GOT3 (cell line): Measurements from ENCODE around the gene PIP5K1B.

ENCODE experiments used
- DNase-seq: peaks from one replicate; lab custom pipeline; 2025; ENCODE audit warnings: mixed read lengths; lab: John Stamatoyannopoulos, UW

PIP5K1B gene

DNA sequence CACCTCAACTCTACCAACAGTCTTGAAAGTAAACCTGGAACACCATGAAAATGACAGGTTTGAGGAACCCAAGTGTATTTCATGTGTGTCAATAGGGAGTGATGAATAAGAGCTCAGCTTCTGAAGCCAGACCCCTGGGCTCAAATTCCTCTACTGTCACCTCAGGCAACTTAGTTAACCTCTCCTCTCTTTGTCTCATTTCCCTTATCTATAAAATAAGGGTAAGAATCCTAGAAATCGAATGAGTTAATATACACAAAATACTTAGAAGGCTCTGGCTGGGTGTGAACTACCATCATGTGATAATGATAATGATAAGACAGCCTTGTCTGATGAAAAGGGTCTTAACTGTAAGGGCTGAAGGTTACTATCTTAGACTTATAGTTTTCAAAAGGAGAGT is 66.3 kb downstream of the PIP5K1B start:
- DNase-seq, result no peak

DNA sequence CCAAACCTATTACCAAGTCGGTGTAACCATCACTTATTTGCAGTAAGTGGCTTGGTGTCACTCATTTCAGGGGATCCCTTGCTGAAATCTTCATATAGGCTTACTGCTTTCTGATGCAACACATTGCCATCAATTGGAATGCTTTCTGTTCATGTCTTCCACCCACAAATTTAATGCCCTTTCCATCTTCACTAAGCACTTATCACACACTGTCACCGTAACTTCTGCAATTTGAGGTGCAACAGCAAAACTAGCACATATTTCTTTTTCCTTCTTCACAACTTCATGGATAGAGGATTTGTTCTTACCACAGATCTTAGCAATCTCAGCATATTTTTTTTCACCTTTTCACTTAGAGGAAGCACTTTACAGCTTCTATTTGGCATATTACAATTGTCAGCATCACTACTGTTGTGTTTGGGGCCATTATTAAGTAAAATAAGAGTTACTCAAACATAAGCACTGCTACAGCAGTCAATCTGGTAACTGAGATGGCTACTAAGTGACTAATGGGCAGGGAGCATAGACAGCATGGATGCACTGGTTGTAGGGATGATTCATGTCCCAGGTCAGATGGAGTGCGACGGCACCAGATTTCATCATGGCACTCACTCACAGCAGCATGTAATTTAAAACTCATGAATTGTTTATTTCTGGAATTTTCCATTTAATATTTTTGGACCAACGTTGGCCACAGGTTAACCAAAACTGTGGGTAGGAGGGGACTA is 70.1 kb downstream of the PIP5K1B start:
- DNase-seq, result no peak

DNA sequence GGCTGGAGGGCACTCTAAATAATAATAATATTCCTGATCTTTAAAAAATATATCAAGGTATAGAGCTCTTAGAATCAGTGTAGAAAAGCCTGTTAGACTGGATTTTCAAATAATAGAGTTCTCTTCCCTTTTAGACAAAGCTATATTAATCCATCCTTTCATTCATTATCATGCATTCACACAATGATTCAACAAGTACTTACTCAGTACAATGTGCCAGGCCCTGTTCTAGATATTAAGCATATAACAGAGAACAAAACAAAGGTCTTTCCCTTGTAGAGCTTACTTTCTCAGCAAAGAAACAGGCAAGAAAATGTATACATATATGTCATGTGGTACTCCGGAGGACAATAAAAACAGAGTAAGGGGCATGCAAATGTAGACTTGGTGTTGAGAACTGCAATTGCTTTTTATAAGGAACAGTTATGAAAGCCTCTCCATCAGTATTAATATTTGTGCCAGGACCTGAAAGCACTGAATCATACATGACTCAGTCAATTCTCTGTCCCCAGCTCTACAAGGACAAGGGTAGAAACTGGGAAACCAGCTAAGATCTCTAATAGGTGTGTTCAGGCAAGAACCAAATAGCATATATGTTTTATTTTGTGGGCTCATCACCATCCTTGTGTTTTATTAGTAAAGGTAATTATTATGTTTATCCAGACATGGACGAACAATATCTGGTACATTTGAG is 72.2 kb downstream of the PIP5K1B start:
- DNase-seq, result no peak

DNA sequence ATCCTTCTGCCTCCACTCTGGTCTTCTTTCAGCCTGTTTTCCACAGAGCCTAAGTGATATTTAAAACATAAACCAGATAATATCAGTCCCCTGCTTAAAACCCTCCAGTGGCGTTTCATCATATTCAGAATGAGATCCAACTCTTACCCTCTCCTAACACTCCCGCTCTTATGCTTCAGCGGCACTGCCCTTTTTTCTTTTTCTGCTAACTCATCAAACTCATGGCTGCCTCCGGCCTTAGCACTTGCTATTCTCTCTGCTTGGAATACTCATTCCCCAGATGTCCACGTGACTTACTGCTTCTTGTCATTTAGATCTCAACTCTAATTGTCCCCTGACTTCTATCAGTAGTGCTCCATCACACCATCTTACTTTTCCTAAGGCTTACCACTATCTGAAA is 73.6 kb downstream of the PIP5K1B start:
- no peak for DNase-seq

DNA sequence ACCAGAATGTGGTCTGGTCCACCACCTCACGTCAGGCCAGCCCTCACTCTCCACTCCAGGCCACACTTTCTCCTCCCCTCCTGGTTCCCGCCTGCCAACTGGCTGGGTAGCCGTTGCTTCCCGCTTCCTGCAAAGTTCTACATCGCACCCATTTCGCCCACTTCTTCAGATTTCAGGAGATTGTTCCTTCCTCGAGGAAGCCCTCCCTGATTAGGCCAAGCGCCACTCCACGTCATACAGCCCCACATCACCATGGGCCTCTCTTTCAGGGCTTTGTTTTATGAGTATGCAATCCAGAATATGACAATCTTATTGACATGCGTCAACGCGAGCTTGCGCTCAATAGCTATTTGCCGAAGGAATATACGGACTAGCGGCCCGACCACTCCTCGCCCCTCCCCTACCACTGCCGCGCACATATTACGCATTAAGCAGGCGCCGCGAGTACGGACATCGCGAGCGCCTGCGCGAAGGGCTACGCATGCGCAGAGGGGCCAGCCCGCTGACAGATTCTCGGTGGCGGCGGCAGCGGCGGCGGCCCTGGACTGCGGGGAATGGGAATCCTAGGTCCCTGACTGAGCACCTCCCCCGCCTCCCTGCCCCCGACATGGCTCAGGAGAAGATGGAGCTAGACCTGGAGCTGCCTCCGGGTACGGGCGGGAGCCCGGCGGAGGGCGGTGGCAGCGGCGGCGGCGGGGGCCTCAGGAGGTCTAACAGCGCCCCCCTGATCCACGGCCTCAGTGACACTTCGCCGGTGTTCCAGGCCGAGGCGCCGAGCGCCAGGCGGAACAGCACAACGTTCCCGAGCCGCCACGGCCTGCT is 74.7 kb downstream of the PIP5K1B start:
- peak; percentile 68 for DNase-seq

DNA sequence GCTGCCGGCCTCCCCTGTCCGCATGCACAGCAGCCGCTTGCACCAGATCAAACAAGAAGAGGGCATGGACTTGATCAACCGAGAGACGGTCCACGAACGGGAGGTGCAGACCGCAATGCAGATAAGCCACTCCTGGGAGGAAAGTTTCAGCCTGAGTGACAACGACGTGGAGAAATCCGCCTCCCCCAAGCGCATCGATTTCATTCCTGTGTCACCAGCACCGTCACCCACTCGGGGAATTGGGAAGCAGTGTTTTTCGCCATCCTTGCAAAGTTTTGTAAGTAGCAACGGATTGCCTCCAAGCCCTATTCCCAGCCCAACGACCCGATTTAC is 75.3 kb downstream of the PIP5K1B start:
- DNase-seq, result no peak

DNA sequence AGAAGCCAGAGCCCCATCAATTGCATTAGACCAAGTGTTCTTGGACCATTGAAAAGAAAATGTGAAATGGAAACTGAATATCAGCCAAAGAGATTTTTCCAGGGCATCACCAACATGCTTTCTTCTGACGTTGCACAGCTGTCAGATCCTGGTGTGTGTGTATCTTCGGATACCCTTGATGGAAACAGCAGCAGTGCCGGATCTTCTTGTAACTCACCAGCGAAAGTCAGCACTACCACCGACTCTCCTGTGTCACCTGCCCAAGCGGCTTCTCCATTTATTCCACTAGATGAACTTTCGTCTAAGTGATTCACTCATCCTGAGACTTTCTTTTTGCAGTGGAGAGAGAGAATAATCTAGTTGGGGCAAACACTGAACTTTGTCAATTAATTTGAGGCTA is 75.7 kb downstream of the PIP5K1B start:
- no peak for DNase-seq

DNA sequence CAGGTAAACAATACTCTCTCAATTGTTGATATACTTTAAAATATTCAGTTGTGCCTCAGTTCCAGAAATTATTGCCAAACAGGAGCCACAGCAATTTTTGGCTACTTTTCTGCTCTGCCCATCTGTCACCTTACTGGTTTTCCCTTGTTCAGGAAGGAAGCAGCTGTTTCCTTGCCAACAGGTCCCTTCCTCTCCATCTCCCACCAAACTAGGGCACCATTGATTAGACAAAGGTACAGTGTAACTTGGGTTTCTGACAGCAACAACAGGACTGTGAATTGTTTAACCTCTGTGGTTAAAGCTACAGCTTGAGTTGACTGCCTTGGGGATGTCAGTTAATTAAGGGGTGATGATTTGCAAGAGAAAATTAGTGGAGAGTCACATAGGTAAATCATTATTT is 76.9 kb downstream of the PIP5K1B start:
- DNase-seq, result no peak

DNA sequence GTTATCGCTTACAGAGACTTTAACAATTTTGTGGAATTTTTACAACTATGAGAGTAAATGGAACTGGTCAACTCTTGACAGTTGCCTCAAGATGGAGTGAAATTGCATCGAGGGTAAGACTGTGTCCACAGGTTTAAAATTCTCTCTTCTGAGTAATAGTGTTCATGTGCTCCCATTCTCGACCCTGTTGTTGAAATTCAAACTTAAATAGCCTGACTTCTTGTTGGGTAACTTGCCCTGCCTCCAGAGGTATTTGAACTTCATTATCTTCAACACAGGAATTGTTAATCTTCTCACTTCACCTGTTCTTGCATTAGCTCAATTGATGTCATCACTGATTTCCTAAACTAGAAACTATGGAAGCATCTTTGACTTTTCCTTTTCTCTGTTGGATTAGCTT is 77.5 kb downstream of the PIP5K1B start:
- DNase-seq, result no peak

DNA sequence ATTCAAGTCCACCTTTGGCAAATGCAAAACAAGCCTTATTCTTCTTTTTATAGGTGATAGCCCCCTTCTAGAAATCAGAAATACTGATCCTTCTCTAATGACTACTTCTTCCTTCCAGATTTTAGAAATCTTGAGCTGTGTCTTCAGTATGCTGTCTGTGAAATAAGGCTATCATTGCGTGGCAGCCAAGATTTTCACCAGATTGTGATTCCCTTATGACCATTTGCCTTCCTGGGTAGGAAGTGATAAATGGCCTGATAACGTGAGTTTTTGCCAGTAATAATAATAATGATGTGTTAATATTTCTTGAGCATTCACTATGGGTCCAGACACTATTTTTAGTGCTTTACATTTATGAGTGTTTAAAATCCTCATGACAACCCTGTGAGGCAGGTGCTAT is 80.9 kb downstream of the PIP5K1B start:
- DNase-seq, result no peak

DNA sequence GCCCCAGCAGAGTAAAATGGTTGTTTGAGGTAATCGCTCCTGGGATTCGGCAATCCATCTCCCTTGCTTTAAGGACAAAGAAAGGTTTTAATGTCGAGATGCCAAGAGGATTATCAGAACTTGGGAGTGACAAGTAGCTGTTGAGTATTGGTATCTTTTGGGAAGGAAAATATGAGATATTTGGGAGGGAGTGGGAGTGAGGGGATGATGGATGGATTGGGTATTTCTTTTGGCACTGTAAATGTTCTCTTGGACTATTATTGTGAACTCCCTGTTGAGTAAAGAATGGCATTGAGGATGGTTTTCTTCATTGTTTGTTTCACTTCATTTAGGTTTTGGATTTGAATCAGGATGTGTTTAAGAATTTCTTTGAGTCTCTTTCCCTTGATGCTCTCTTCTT is 86.1 kb downstream of the PIP5K1B start:
- DNase-seq, result no peak

DNA sequence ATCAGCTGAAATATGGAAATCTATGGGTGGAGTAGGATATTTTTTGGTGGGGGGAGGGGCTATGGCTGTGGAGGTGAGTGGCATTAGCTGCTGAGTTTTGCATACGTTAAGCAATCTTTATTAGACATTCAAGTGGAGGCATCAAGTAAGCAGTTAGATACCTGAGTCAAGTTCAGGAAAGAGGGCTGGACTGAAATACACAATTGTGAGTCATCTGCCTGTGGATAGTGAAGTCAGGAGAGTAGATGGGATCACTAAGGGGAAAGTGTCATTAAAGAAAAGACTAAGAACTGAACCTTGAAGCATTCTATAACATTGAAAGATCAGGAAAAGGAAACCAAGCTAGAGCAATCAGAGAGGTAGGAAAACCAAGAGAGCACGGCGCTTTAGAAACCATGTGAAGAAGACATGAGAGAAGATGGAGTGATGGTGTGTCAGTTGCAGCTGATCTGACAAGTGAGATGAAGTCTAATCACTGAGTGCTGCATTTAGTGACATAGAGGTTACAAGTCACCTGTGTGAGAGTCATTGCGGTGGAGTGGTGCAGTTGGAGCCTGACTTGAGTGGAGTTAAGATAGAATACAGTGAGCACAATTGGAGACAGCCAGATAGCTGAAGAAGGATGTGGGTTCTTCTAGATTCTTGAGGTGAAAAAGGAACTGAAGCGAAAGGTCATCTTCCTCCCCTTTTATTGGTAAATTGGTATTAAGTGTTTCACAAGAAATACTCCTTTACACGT is 88.7 kb downstream of the PIP5K1B start:
- DNase-seq, result no peak

DNA sequence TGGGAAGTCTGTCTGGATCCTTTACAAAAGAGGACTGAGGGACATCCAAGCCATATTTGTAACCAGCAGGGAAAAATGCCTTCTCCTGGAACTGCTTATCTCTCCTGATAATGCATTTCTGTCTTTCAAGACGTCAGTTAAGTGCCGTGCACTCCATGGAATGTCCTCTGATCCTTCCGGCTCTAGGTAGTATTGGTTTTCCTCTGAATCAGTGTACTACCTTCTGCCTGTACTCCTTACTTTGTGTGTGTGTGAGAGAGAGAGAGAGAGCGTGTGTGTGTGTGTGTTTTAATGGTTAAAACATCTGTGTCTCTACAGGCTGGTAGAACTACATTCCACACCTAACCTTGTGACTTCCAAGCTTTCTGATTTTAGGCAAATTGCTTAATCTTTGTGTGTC is 89.9 kb downstream of the PIP5K1B start:
- no peak for DNase-seq

DNA sequence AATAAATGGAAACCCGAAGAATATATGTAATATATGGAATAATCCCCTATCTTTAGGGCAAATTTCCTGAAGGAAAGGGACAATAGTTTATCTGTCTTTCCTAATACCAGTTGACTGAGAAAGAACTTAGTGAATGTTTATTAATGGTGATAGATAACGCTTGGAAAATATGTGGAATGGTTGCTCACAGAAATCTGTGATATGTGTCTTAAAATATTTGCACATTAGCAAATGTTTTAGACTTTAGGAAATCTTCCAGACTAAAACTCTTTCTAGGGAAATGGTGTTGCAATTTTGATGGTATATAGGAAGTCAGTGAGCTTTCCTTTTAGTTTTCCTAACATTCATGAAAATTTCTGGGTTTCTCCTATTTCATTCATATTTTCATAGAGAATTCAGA is 90.4 kb downstream of the PIP5K1B start:
- DNase-seq, result no peak

DNA sequence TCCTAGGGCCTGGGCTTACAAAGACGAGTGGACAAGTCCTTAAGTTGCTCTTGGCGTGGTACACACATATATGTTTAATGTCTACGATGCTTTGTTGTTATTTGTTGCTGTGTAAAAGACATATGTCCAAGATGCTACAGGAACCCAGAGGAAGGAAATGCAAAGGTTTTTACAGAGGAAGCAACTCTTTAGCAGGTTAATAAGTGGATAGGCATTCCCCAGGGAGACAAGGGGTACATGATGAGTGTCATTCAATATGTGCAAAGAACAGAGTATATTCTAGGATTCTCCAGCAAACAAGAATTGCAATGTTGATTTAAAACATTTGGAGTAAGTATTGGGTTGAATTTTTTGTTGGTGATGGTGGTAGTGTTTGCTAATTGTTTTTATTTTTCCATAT is 92.1 kb downstream of the PIP5K1B start:
- DNase-seq, result no peak

DNA sequence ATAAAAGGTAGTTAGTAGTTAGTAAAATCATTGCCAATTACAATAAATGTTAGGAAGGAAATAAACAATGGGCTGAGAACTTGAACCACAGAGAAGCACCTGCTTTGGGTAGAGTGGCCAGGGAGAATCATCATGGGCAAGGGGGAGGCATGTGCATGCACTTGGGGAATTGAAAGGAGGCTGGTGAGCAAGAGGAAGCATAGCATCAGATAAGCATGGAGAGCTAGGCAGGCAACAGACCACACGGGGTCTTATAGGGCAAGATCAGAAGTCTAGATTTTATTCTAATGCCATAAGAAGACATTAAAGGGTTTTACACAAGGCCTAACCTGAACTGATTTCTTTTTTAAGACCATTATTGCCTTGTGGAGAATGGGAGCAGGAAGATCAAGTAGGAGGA is 93.4 kb downstream of the PIP5K1B start:
- DNase-seq, result no peak

DNA sequence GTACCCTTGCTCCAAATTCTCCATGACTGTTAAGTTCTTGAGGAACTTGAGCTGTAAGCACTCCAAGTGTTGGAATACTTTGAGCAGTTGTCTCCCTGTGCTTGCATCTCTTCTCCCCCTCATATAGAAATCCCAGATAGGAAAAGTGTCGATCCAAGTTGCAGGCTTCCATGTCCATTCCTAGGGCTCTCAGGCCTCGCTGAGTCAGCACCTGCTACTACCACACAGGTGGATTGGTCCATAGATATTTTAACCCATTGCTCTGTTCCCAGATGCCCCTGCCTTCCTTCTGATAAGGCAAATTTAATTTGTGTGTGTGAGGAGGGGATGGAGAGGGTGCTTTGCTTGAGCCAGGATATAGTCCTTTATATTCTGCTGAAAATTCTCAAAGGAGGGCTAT is 95.8 kb downstream of the PIP5K1B start:
- DNase-seq, result no peak

DNA sequence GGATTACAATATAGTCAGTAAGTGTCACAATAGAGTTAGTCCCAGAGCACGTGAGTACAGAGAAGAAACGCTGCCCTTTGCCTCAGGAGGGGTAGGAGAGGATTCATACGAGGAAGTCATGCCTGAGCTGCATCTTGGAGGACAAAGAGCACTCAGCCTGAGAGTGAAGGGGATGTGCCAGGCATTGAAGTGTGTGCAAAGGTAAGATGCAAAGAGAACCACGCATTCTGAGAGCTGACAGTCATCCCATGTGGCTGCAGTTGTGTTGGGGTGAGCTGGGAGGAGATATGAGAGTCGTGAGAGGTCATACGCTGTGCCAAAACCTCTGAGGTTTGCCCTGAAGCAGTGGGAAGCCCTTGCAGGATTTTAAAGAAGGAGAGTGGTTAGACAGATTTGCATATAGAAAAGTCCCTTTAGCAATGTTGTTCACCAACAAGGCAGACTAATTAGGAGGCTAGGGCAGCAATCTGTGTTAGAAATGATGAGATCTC is 97.5 kb downstream of the PIP5K1B start:
- no peak for DNase-seq

DNA sequence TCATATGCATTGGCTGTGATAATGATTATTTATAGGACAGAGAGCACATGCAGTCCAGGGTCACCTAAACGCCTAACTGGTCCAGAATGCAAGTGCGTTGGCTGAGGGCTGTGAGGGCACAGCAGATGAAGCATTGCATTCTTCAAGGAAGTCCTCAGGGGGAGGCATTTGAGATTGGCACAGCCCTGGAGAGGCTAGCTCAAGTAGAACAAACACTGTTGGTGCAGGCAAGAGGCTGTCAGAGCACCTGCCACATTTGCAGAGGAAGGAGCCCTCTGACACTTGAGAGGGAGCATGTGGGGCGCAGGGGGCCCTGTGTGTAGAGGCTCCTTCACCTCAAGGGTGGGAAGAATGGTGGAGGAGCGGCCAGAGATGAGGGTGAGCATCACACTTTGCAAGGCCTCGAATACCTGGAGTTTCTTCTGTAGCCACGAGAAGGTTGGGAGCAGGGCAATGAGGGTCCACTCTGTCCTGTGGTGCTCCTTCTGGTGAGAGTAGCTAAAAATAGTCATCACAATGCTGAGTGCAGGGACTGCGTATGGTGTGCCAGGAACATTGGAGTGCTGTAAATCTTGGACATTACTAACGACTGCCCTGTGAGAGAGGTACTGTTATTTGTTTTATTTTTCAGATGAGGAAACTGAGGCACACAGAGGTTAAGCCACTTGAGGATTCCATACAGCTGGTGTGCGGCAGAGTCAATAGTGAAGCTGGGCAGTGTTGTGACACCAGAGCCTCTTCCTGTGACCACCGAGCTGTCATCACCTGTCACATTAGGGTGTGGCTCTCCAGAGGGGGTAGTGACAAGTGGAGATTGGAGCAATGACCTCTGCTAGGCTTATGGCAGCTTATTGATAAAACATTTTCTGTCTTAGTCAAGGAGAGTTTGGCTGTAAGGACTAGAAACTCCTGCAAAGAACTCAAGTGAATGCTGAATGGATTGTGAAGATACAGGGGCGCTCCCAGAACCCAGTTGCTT is 100.2 kb downstream of the PIP5K1B start:
- DNase-seq, result no peak

DNA sequence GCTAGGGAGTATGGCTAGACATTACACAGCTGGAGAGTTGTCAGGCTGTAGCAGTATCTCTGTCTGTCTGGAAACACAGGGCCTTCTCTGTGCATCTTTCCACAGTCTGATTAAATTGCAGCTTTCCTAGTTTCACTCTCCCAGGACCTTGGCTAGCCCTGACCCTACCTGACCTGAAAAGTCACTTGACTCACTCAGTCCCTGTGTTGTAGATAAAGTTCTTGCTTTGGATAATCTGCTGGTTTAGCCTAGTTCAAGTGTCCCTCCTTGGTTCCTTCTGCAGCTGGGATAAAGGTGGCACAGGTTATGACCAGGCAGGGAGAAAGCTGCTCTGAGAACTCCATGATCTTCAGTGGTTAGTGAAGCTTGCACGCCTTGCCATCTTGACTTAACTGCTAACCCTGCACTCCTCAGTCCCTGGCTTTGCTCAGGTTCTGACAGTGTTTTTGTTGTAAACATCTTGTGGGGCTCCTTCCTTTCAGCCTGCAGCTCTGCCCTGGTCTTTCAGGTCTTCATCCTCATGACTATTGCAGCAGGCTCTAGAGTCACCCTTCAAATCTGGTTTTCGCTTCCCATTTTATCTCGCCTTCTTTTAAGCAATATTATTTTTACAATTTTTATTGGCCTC is 101.0 kb downstream of the PIP5K1B start:
- DNase-seq, result no peak
